HL-60/S4 treated with phorbol 12-myristate 13-acetate at 8.2 ng/mL for 4 days and 3 days (cell line): Measurements from ENCODE around the gene NRF1.

Experiments
- in situ Hi-C: fragments of 300-500 bp; cut with MboI; formaldehyde crosslinking; loops from 2 replicates; pipeline ENCODE4 v1.15.0; 2022; ENCODE audit warnings: low sequenced_read_pairs

Gene NRF1

DNA sequence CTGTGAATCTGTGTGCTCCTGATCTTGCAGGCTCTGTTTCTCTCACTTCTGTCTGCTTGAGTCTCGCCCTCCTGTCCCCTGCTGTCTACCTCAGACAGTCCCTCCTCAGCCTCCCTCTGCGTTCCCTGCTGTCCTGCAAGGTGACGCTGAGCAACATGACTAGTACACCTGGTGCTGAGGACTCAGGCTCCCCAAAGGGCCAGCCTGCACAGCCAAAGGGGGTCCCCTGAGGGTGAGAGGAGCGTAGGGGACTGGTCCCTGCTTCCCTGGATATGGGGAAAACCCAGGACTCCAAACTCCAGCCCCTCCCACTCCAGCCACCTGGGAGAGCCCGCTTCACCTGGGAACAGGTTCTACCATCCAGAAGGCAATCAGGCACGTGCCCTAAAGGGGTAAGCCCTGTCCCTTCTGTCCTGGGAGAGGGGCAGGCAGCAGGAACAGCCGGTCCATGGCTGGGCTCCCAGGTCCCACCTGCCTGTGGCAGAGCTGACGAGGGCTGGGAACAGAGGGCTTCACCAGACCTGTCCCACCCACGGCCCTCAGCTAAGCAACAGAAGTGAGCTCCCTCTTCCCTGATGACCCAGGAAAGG is 184.8 kb downstream of the NRF1 start:
- in situ Hi-C loops = no loop called here

DNA sequence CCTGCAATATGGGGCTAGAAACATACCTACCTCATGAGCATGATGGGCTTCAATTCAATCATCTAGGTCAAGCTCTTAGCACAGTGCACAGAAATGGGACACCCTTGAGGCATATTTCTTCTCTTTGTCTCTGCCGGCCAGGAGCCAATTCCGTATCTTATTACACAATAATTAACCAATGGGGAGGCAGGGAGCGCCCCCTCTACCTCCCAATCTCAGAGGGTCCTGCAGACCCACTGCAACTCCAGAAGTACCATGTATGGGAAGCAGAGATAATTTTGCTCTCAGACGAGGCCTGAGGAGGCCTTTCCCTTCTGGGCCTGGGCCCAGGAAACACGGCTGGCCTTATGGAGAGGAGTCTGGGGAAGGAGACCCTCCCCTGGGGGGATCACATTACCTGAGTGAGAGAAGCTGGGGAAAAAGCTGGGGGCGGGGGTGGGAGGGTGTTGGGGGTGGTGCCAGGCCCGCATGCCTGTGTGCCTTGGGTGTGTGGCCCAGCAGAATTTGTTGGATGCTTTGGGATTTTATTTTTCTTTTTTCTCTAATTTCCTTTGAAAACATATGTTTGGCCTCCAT is 185.8 kb downstream of the NRF1 start:
- in situ Hi-C loops = no loop called here

- in situ Hi-C loops = no loop called here
Measured at GRCh38 chr7:129798616-129799349, 187.3 kb downstream of the NRF1 start.

GRCh38 chr7:129799350-129799955 is 187.9 kb downstream of the NRF1 start:
- in situ Hi-C loops = no loop called here

GRCh38 chr7:129800901-129801300 is 189.4 kb downstream of the NRF1 start:
- in situ Hi-C loops = no loop called here

GRCh38 chr7:129801882-129802281 is 190.4 kb downstream of the NRF1 start:
- in situ Hi-C loops = no loop called here

GRCh38 chr7:129803546-129804081 is 192.1 kb downstream of the NRF1 start:
- in situ Hi-C loops = no loop called here

DNA sequence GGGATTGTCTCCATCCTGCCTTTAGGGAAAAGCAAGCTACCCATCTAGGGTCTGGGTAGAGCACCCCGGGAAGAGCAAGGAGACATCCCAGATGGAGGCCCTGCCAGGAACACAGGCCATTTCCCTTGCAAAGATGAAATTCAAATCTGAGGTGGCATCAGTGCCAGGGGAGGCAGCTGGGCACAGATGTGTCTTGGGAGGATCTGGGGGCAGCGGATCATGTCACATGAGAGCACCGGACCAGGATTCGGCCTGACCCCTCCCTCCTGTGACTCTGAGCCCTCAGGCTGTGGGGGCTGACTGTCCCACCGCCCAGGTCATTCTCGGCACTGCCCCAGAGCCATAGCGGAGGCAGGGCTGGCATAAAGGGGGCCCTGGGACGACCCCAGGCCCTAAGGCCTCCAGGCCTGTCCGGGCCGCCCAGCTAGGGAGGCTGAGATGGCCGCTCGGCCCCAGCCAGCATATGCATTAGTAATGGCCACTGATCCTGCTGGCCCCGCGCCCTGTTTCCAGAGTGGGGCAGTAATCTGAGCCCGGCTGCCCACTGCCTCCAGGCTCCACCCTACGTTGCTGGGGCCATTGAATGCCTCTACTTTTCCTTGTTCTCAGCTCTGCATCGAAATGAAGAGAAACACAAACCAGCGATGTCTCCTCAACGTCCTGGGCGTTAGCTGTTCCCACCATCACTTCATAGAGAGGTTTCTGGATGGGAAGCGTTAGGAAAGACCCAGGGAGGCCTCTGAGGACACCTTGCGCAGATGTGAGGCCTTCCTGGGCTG is 192.8 kb downstream of the NRF1 start:
- in situ Hi-C loops = no loop called here

- in situ Hi-C loops = no loop called here
Measured at GRCh38 chr7:129804890-129805719, 193.6 kb downstream of the NRF1 start.
